BLaER1 treated with 17β-estradiol and CSF1 and Interleukin-3, amounts not matched to agents 10 nM and 100 nM (cell line): ENCODE results near the gene TBC1D20.

Experiments
- H3K27ac ChIP-seq, 11 experiments: shearing (Covaris generic); formaldehyde crosslinking; 2 replicates each; pipeline ENCODE4 v1.8.1; 2022
- H3K27me3 ChIP-seq, 11 experiments: shearing (Covaris generic); formaldehyde crosslinking; 2 replicates each; pipeline ENCODE4 v1.8.1; 2022
- H3K36me3 ChIP-seq, 11 experiments: shearing (Covaris generic); formaldehyde crosslinking; 2 replicates each; pipeline ENCODE4 v1.8.1; 2022
- H3K4me1 ChIP-seq, 10 experiments: shearing (Covaris generic); formaldehyde crosslinking; 2 replicates each; pipeline ENCODE4 v1.8.1; 2022
- H3K4me2 ChIP-seq, 11 experiments: shearing (Covaris generic); formaldehyde crosslinking; 2 replicates each; pipeline ENCODE4 v1.8.1; 2022
- H3K4me3 ChIP-seq, 10 experiments: shearing (Covaris generic); formaldehyde crosslinking; 2 replicates each; pipeline ENCODE4 v1.8.1; 2022
- H3K9ac ChIP-seq, 11 experiments: shearing (Covaris generic); formaldehyde crosslinking; 2 replicates each; pipeline ENCODE4 v1.8.1; 2022
- H3K9me3 ChIP-seq, 11 experiments: shearing (Covaris generic); formaldehyde crosslinking; replicated peaks in 1 of 11; 2 replicates each; pipeline ENCODE4 v1.8.1; 2022
- H4K20me1 ChIP-seq, 11 experiments: shearing (Covaris generic); formaldehyde crosslinking; 2 replicates each; pipeline ENCODE4 v1.8.1; 2022
- Cebpa-rat ChIP-seq, 11 experiments: shearing (Covaris generic); IDR thresholded peaks; 2 replicates each; pipeline ENCODE4 v1.8.1; 2022

TBC1D20 gene

DNA sequence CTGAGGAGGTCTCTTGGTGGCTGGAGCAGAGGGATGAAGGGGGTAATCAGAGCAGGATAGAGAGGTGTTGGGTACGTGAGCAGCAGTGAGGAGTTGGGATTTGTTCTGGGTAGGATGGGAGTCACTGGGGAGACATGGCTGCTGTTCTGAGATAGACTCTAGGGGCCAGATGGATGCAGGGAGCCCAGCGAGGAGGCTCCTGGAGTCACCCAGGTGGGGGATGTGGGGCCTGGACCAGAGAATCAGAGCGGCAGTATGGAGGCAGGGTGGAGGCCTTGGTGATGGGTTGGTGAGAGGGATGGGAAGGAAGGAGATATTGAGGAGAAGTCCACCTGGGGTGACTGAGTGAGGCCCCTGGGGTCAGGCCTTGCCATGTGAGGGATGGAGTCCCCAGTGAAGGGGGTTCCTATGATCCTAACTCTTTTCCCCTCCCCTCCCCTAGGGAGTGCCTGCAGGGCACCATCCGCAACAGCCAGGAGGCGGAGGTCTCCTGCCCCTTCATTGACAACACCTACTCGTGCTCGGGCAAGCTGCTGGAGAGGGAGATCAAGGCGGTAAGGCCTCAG lies 40.6 kb downstream of the TBC1D20 start:
- H4K20me1 ChIP-seq: peaks cover 0 to 42% (median 12%) of the 10 kb centered on the region in 11 experiments; a peak in 13 of 22 replicates
- H3K9ac ChIP-seq: no peak overlapping the region
- H3K9me3 ChIP-seq: no peaks in the 10 kb centered on the region
- peaks cover 75 to 92% (median 78%) of the 10 kb centered on the region in 11 experiments for H3K36me3 ChIP-seq
- no peak overlapping the region for H3K27ac ChIP-seq
- no peak overlapping the region for H3K4me2 ChIP-seq
- H3K4me1 ChIP-seq: peaks cover 0 to 9% (median 7%) of the 10 kb centered on the region in 10 experiments; a peak in 12 of 20 replicates
- TF ChIP-seq Cebpa-rat (IDR thresholded peaks at IDR 0.05): no peak
- H3K27me3 ChIP-seq: no peaks in the 10 kb centered on the region
- no peak overlapping the region for H3K4me3 ChIP-seq

DNA sequence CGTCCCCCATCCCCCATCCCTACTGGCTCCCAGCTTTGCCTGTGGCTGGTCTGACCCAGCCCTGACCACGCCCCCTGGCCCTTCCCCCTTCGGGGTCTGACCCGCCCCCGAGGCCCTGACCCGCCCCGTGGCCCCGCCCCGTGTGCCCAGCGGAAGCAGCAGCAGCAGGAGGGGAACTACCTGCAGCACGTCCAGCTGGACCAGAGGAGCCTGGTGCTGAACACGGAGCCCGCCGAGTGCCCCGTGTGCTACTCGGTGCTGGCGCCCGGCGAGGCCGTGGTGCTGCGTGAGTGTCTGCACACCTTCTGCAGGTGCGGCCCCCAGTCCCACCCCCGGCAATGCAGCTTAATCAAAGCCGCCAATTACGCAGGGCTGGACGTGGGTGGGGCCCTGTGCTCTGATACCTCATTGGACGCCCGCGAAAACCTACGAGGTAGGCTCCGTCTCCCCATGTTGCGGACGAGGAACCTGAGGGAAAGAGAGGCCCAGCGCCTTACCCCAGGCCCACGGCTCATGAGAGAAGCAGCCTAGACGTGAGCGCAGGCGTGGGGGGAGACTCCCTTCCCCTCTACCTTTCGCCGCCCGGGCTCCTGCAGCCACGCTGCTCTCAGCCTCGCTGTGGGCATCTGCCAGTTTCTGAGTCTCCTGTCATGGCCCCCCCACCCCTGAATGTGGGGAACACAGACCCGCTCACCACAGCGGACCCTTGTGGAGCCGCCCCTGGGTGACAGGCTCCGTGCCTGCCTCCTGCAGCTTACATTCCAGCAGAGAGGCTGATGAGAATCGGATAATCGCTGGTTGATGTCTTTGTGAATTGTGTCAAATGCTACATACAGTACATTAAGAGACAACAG lies 41.4 kb downstream of the TBC1D20 start:
- no peak overlapping the region for H3K4me3 ChIP-seq
- no peaks in the 10 kb centered on the region for H3K9me3 ChIP-seq
- H3K4me2 ChIP-seq: no peak overlapping the region
- H3K27me3 ChIP-seq: no peaks in the 10 kb centered on the region
- peaks cover 0 to 12% (median 8%) of the 10 kb centered on the region in 10 experiments; a peak in 16 of 20 replicates for H3K4me1 ChIP-seq
- H3K36me3 ChIP-seq: peaks cover 71 to 92% (median 80%) of the 10 kb centered on the region in 11 experiments
- peaks cover 0 to 45% (median 14%) of the 10 kb centered on the region in 11 experiments; a peak in 13 of 22 replicates for H4K20me1 ChIP-seq
- no peak for TF ChIP-seq Cebpa-rat (IDR thresholded peaks at IDR 0.05)
- H3K27ac ChIP-seq: no peak overlapping the region
- no peak overlapping the region for H3K9ac ChIP-seq

DNA sequence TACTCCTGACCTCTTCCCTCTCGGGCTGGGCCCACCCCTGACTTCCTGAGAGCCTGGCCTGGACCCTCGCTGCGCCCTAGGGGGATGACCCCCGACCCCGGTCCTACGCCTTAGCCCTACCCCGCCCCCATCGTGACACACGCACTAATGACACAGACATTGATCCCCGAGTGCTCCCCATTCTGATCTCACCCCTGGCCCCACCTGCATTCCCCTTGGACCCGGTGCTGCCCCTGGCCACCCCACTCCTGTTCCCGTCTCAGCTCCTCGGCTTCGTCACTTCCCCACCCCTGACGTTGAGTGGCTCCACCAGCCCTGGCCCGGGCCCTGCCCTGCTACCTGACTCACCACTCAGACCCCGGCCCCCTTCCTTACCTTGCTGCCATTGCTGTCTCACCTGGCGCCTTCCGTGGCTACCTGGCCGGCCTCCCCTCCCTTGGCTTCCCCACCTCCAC lies 42.1 kb downstream of the TBC1D20 start:
- Histone ChIP-seq H3K9me3 (no peaks in the 10 kb centered on the region), H3K9ac (no peak overlapping the region), H3K27ac (no peak overlapping the region), H3K27me3 (no peaks in the 10 kb centered on the region), H3K4me2 (no peak overlapping the region), H3K4me1 (peaks cover 0 to 17% (median 11%) of the 10 kb centered on the region in 10 experiments; a peak in 16 of 20 replicates), H3K4me3 (no peak overlapping the region), H4K20me1 (peaks cover 0 to 52% (median 20%) of the 10 kb centered on the region in 11 experiments; a peak in 14 of 22 replicates), H3K36me3 (peaks cover 71 to 94% (median 82%) of the 10 kb centered on the region in 11 experiments)
- TF ChIP-seq Cebpa-rat (IDR thresholded peaks at IDR 0.05): no peak

DNA sequence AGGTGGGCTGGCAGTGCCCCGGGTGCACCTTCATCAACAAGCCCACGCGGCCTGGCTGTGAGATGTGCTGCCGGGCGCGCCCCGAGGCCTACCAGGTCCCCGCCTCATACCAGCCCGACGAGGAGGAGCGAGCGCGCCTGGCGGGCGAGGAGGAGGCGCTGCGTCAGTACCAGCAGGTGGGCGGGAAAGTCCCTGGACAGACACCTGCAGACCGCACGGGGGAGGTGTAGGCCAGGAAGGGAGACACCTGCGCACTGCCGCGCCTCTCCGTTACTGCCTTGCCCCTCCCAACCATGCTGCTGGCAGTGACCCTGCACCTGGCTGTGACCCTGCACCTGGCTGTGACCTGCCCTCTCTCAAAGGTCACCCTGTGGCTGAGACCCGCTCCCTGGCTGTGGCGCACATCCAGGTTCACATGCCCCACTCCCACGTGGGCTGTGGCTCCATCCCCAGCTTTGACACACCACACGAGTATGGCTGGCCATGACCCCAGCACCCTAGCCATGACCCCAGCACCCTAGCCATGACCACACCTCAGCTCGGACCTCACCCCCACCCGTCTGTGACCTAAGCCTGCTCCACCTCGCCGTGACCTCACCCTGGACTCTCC lies 42.7 kb downstream of the TBC1D20 start:
- H3K27ac ChIP-seq: no peak overlapping the region
- H3K36me3 ChIP-seq: peaks cover 71 to 92% (median 80%) of the 10 kb centered on the region in 11 experiments
- no peak overlapping the region for H3K4me2 ChIP-seq
- no peak overlapping the region for H3K9ac ChIP-seq
- H3K4me1 ChIP-seq: peaks cover 0 to 17% (median 11%) of the 10 kb centered on the region in 10 experiments; a peak in 16 of 20 replicates
- H3K27me3 ChIP-seq: no peaks in the 10 kb centered on the region
- H3K4me3 ChIP-seq: no peak overlapping the region
- no peak for TF ChIP-seq Cebpa-rat (IDR thresholded peaks at IDR 0.05)
- H3K9me3 ChIP-seq: no peaks in the 10 kb centered on the region
- peaks cover 0 to 55% (median 20%) of the 10 kb centered on the region in 11 experiments; a peak in 14 of 22 replicates for H4K20me1 ChIP-seq

DNA sequence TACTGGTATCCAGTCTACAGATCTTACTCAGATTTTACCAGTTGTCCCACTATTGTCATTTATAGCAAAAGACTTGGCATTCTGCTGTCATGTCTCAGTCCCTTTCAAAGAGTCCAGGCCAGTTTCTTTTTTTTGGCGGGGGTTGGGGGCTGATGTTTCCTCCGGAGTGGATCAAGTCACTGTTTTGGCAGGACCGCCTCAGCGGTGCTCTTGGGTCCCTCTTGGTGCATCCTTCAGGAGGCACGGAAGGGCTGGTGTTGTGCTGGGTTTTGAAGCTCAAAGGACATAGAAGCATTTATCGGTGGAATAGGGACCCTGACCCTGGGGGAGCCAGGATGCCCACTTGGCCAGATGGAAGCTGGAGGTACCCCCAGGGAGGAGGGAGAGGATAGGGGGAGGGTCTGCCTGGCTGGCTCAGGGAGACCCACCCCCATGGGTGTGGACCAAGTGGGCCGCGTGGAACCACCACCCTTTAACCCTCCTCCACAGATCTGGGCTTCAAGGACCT lies 43.4 kb downstream of the TBC1D20 start:
- TF ChIP-seq Cebpa-rat (IDR thresholded peaks at IDR 0.05): no peak
- H3K27ac ChIP-seq: no peak overlapping the region
- H3K4me3 ChIP-seq: no peak overlapping the region
- H3K4me2 ChIP-seq: no peak overlapping the region
- H3K36me3 ChIP-seq: peaks cover 66 to 90% (median 73%) of the 10 kb centered on the region in 11 experiments
- no peaks in the 10 kb centered on the region for H3K27me3 ChIP-seq
- peaks cover 0 to 17% (median 11%) of the 10 kb centered on the region in 10 experiments; a peak in 16 of 20 replicates for H3K4me1 ChIP-seq
- peaks cover 5 to 55% (median 18%) of the 10 kb centered on the region in 11 experiments; a peak in 15 of 22 replicates for H4K20me1 ChIP-seq
- H3K9me3 ChIP-seq: no peaks in the 10 kb centered on the region
- H3K9ac ChIP-seq: no peak overlapping the region

DNA sequence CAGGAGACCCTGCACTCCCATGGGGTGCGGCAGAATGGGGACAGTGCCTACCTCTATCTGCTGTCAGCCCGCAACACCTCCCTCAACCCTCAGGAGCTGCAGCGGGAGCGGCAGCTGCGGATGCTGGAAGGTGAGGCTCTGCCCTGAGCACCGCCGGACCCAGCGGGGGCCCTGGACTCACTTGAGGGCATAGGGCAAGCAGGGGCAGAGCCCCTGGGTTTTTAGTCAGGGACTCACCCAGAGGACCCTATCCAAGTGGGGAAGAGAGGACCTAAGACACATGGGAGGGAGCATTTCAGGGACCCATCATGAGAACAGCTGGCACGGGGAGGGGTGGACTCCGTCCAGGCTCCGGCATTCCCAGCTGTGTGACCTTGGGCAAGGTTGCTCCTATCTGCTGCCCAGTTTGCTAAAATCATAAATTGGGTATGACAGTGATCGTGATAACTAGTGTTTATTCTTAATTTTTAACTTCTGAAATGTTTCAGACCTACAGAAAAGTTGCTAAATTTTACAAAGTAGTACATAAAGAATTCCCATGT lies 44.5 kb downstream of the TBC1D20 start:
- Histone ChIP-seq H3K27me3 (no peaks in the 10 kb centered on the region), H3K9me3 (no peaks in the 10 kb centered on the region), H3K9ac (no peak overlapping the region; a peak in 2 of 22 replicates), H3K36me3 (peaks cover 62 to 90% (median 67%) of the 10 kb centered on the region in 11 experiments), H3K27ac (no peak overlapping the region), H3K4me3 (no peak overlapping the region), H3K4me1 (peaks cover 0 to 17% (median 11%) of the 10 kb centered on the region in 10 experiments; a peak in 16 of 20 replicates), H4K20me1 (peaks cover 7 to 55% (median 28%) of the 10 kb centered on the region in 11 experiments; a peak in 15 of 22 replicates), H3K4me2 (peak overlapping the region in 5 of 11 experiments; percentile 1 to 31 (median 18); a peak in 3 of 22 replicates)
- no peak for TF ChIP-seq Cebpa-rat (IDR thresholded peaks at IDR 0.05)

DNA sequence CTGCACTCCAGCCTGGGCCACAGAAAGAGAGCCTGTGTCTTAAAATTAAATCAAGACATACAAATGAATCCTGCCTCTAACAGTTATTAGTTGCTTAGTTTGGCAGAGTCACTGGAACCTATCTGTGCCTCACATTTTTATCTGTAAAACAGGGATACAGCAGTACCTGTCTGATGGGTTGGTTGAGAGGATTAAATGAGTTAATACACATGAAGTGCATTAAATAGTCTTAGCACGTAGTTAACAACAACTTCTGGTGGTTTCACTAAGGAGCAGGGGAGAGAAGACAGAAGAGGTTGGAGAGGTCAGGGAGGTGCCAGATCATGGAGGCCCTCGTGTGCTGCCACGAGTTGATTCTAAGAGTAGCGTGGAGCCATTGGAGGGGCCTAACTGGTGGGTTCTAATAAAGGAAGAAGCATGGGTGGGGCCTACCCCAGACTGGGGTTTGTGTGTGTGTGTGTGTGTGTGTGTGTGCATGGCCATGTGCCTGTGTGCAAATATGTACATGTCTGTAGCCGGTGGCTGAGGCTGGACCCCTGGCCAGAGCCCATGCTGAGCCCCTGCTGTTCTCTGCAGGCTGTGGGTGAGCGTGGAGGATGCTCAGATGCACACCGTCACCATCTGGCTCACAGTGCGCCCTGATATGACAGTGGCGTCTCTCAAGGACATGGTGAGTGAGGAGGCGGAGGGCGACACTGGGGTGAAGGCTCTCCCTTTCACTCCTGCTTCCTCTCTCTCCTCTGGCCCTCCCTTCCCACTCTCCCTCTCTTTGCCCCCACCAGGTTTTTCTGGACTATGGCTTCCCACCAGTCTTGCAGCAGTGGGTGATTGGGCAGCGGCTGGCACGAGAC lies 45.2 kb downstream of the TBC1D20 start:
- TF ChIP-seq Cebpa-rat (IDR thresholded peaks at IDR 0.05): no peak
- H3K36me3 ChIP-seq: peaks cover 60 to 90% (median 67%) of the 10 kb centered on the region in 11 experiments
- no peak overlapping the region for H3K27ac ChIP-seq

More for the DNA sequence above, 45.2 kb downstream of the TBC1D20 start:
- Histone ChIP-seq H3K9ac (no peak overlapping the region), H3K4me2 (0 out of 22 replicates have a peak overlapping the region, but pooled peaks of 3 of the 11 experiments have one; percentile 1 to 31 (median 28)), H3K27me3 (no peaks in the 10 kb centered on the region), H3K4me1 (peaks cover 0 to 17% (median 11%) of the 10 kb centered on the region in 10 experiments; a peak in 16 of 20 replicates), H3K4me3 (no peak overlapping the region), H3K9me3 (peaks cover 0 to 3% (median 2%) of the 10 kb centered on the region in 11 experiments; a peak in 14 of 22 replicates), H4K20me1 (peaks cover 7 to 51% (median 29%) of the 10 kb centered on the region in 11 experiments; a peak in 15 of 22 replicates)
